RKO (cell line): ENCODE measurements around the gene RGS7BP.

Experiments used
- DNase-seq: peaks from one replicate; pipeline ENCODE4 v3.0.0-alpha.2; 2016; ENCODE audit warnings: low spot score

Gene RGS7BP

GRCh38 chr5:64505769-64506566 is at the start of gene RGS7BP:
RGS7BP (plus strand) TSS chr5:64506015; CDS start chr5:64506625, 610 bp downstream.
- no peak for DNase-seq

- peak; percentile 33 for DNase-seq
Measured at GRCh38 chr5:64457846-64458245, 48.0 kb upstream of the RGS7BP start.

- no peak for DNase-seq
Measured at GRCh38 chr5:64458948-64459347, 46.9 kb upstream of the RGS7BP start.

- no peak for DNase-seq
Measured at GRCh38 chr5:64462391-64462790, 43.4 kb upstream of the RGS7BP start.

- no peak for DNase-seq
Measured at GRCh38 chr5:64486163-64486562, 19.7 kb upstream of the RGS7BP start.

GRCh38 chr5:64487283-64487682 is 18.5 kb upstream of the RGS7BP start:
- no peak for DNase-seq

GRCh38 chr5:64489857-64490256 is 16.0 kb upstream of the RGS7BP start:
- no peak for DNase-seq

GRCh38 chr5:64497386-64497785 is 8.4 kb upstream of the RGS7BP start:
- DNase-seq = peak; percentile 7

- no peak for DNase-seq
Measured at GRCh38 chr5:64502196-64502595, 3.6 kb upstream of the RGS7BP start.

- DNase-seq = no peak
Measured at GRCh38 chr5:64506567-64507263, 900 bp downstream of the RGS7BP start.

- DNase-seq = no peak
Measured at GRCh38 chr5:64507264-64507605, 1.4 kb downstream of the RGS7BP start.

- DNase-seq = no peak
Measured at GRCh38 chr5:64509828-64510227, 4.0 kb downstream of the RGS7BP start.

- DNase-seq = no peak
Measured at GRCh38 chr5:64513492-64513891, 7.7 kb downstream of the RGS7BP start.

- DNase-seq = no peak
Measured at GRCh38 chr5:64514612-64515011, 8.8 kb downstream of the RGS7BP start.

GRCh38 chr5:64516216-64516615 is 10.4 kb downstream of the RGS7BP start:
- no peak for DNase-seq

- DNase-seq = no peak
Measured at GRCh38 chr5:64518793-64519192, 13.0 kb downstream of the RGS7BP start.

- DNase-seq = no peak
Measured at GRCh38 chr5:64519263-64519662, 13.4 kb downstream of the RGS7BP start.

- DNase-seq = no peak
Measured at GRCh38 chr5:64526734-64527439, 21.1 kb downstream of the RGS7BP start.

GRCh38 chr5:64530076-64530475 is 24.3 kb downstream of the RGS7BP start:
- no peak for DNase-seq

GRCh38 chr5:64532212-64532611 is 26.4 kb downstream of the RGS7BP start:
- no peak for DNase-seq

GRCh38 chr5:64532657-64533056 is 26.8 kb downstream of the RGS7BP start:
- no peak for DNase-seq

GRCh38 chr5:64534033-64534432 is 28.2 kb downstream of the RGS7BP start:
- no peak for DNase-seq

- no peak for DNase-seq
Measured at GRCh38 chr5:64557911-64558310, 52.1 kb downstream of the RGS7BP start.
